ENCODE measurements around the gene CATSPER1. TPM values are rescaled to one million over a fixed set of nuclear protein-coding genes. Genes with fewer than 3 reads are reported as not detected.

The CATSPER1 gene
- total RNA-seq, 1 experiment from 2014 or later: 2.4 TPM

GRCh38 chr11:66006891-66007176, 19.4 kb downstream of the CATSPER1 start:
- no peak for TF ChIP-seq ZBTB33 (IDR thresholded peaks at IDR 0.05; ENCODE audit: extremely low read depth, insufficient replicate concordance, low read length)
- no peak for TF ChIP-seq YY1 (IDR thresholded peaks at IDR 0.05; ENCODE audit: extremely low read depth, insufficient replicate concordance, low read depth, low read length)
- no peak for TF ChIP-seq CTCF (IDR thresholded peaks at IDR 0.05 in 2 of 3, conservative IDR thresholded peaks at IDR 0.05 in 1 of 3; ENCODE audit: borderline replicate concordance in 1 of 3, insufficient read depth in 1 of 3, low read depth in 2 of 3, low read length in 2 of 3)
- TF ChIP-seq TCF7L2 (IDR thresholded peaks at IDR 0.05; ENCODE audit: borderline replicate concordance, extremely low read depth, insufficient read depth, insufficient read length): no peak
- TF ChIP-seq EZH2phosphoT487 (IDR thresholded peaks at IDR 0.05; ENCODE audit: borderline replicate concordance): no peak
- no peak for TF ChIP-seq RAD21 (IDR thresholded peaks at IDR 0.05; ENCODE audit: low read depth)
- no peak for TF ChIP-seq FOSL1 (IDR thresholded peaks at IDR 0.05; ENCODE audit: low read depth)
- no peak for TF ChIP-seq ZNF274 (IDR thresholded peaks at IDR 0.05; ENCODE audit: low read depth, low read length)
- TF ChIP-seq SIN3A (IDR thresholded peaks at IDR 0.05; ENCODE audit: low read depth): no peak
- no peak for TF ChIP-seq SP1 (IDR thresholded peaks at IDR 0.05; ENCODE audit: low read depth)
- TF ChIP-seq POLR2A (IDR thresholded peaks at IDR 0.05; ENCODE audit: borderline replicate concordance, extremely low read depth, insufficient read depth, insufficient read length): no peak
- TF ChIP-seq REST (IDR thresholded peaks at IDR 0.05; ENCODE audit: low read depth): no peak
- TF ChIP-seq, protein P1, sequence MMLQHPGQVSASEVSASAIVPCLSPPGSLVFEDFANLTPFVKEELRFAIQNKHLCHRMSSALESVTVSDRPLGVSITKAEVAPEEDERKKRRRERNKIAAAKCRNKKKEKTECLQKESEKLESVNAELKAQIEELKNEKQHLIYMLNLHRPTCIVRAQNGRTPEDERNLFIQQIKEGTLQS (IDR thresholded peaks at IDR 0.05): no peak
- TF ChIP-seq SRF (IDR thresholded peaks at IDR 0.05; ENCODE audit: low read depth): no peak
- TF ChIP-seq CBX3 (IDR thresholded peaks at IDR 0.05; ENCODE audit: low read depth): no peak
- TF ChIP-seq JUND (IDR thresholded peaks at IDR 0.05): no peak
- no peak for TF ChIP-seq MAX (IDR thresholded peaks at IDR 0.05)
- ChIA-PET RAD21 (ENCODE audit: low non-redundant PET in 1 of 2, low total read pairs in 2 of 2, uncharacterized antibody in 2 of 2, unreplicated experiment in 2 of 2) (no interaction called here), CTCF (no interaction called here), POLR2A (no interaction called here)
- Histone ChIP-seq H3K27ac (ENCODE audit: low read depth, low read length) (peak overlapping the region; percentile 38), H2AFZ (ENCODE audit: low read depth, low read length, poor library complexity, severe bottlenecking) (no peak overlapping the region), H3K9me2 (ENCODE audit: insufficient read depth) (no peaks in the 10 kb centered on the region), H4K20me1 (ENCODE audit: insufficient read depth) (no peaks in the 10 kb centered on the region), H3K36me3 (ENCODE audit: control insufficient read depth in 1 of 2, insufficient read depth in 2 of 2, low read length in 2 of 2) (peaks cover 11 to 24% of the 10 kb centered on the region in 2 experiments), H3K79me2 (ENCODE audit: insufficient read depth, low read length) (peaks cover 25% of the 10 kb centered on the region), H3K9ac (ENCODE audit: low read length) (peak overlapping the region; percentile 44), H3K4me2 (ENCODE audit: low read length) (peak overlapping the region; percentile 36), H3K9me3 (ENCODE audit: control insufficient read depth in 1 of 2, insufficient read depth in 1 of 2, low read depth in 1 of 2, low read length in 2 of 2) (no peaks in the 10 kb centered on the region), H3K4me3 (replicated peaks in 1 of 2; ENCODE audit: low read depth in 1 of 2, low read length in 2 of 2) (no peak overlapping the region), H3K4me1 (ENCODE audit: control insufficient read depth in 1 of 2, insufficient read depth in 2 of 2, low read length in 2 of 2) (peaks cover 40 to 79% of the 10 kb centered on the region in 2 experiments), H3K27me3 (ENCODE audit: insufficient read depth, low read length) (no peaks in the 10 kb centered on the region)
- intact Hi-C loops (cut with micrococcal nuclease): no loop called here
- DNase-seq (ENCODE audit: low read depth, low spot score) (no peak), ATAC-seq (no peak)
- no TSS peak for BruUV-seq (replicated peaks)

Data from HCT116 (cell line).